Measurements from ENCODE around the gene GHRL.

GHRL gene

GRCh38 chr3:10322352-10322710, 29.6 kb upstream of the GHRL start:
- TF ChIP-seq CTCF (conservative IDR thresholded peaks at IDR 0.05; ENCODE audit: low read depth, low read length), result peak; percentile 42; the same call in 1 of the 2 replicates
- H3K4me3 ChIP-seq (IDR thresholded peaks at IDR 0.05; ENCODE audit: insufficient read depth, low read depth, low read length), result no peak overlapping the region
- no peak overlapping the region for H3K9ac ChIP-seq
- peaks cover 10% of the 10 kb centered on the region for H3K4me1 ChIP-seq (ENCODE audit: low read depth, poor library complexity, severe bottlenecking)
- no peaks in the 10 kb centered on the region for H4K20me1 ChIP-seq (ENCODE audit: insufficient read depth)
- H3K27me3 ChIP-seq (ENCODE audit: insufficient read depth, low read depth), result no peaks in the 10 kb centered on the region; the same call in 1 of the 2 replicates
- H3K36me3 ChIP-seq (ENCODE audit: insufficient read depth), result no peaks in the 10 kb centered on the region
- no peak overlapping the region for H3K27ac ChIP-seq
- no peak overlapping the region for H2AFZ ChIP-seq (ENCODE audit: low read depth)
- no peak overlapping the region for H3K4me2 ChIP-seq
- H3K79me2 ChIP-seq (ENCODE audit: insufficient read depth, low read depth), result peaks cover 15% of the 10 kb centered on the region; the same call in 1 of the 2 replicates

GRCh38 chr3:10321630-10322351, 29.0 kb upstream of the GHRL start:
- TF ChIP-seq CTCF (conservative IDR thresholded peaks at IDR 0.05; ENCODE audit: low read depth, low read length), result no peak
- Histone ChIP-seq H3K4me1 (ENCODE audit: low read depth, poor library complexity, severe bottlenecking) (peaks cover 10% of the 10 kb centered on the region), H3K79me2 (ENCODE audit: insufficient read depth, low read depth) (peaks cover 15% of the 10 kb centered on the region; the same call in 1 of the 2 replicates), H3K4me2 (no peak overlapping the region), H4K20me1 (ENCODE audit: insufficient read depth) (no peaks in the 10 kb centered on the region), H3K36me3 (ENCODE audit: insufficient read depth) (no peaks in the 10 kb centered on the region), H3K27me3 (ENCODE audit: insufficient read depth, low read depth) (no peaks in the 10 kb centered on the region), H2AFZ (ENCODE audit: low read depth) (peak overlapping the region; percentile 54; the same call in 1 of the 2 replicates), H3K27ac (no peak overlapping the region), H3K9ac (no peak overlapping the region), H3K4me3 (IDR thresholded peaks at IDR 0.05; ENCODE audit: insufficient read depth, low read depth, low read length) (no peak overlapping the region)

GRCh38 chr3:10320320-10320677, 27.6 kb upstream of the GHRL start:
- no peak overlapping the region; the same call in 1 of the 2 replicates for H2AFZ ChIP-seq (ENCODE audit: low read depth)
- no peak overlapping the region for H3K4me3 ChIP-seq (IDR thresholded peaks at IDR 0.05; ENCODE audit: insufficient read depth, low read depth, low read length)
- peaks cover 15% of the 10 kb centered on the region; the same call in 1 of the 2 replicates for H3K79me2 ChIP-seq (ENCODE audit: insufficient read depth, low read depth)

GRCh38 chr3:10319804-10320203, 27.1 kb upstream of the GHRL start:
- H3K79me2 ChIP-seq (ENCODE audit: insufficient read depth, low read depth), result peaks cover 15% of the 10 kb centered on the region; the same call in 1 of the 2 replicates
- H3K9ac ChIP-seq, result peak overlapping the region; percentile 66; the same call in 1 of the 2 replicates
- H3K4me1 ChIP-seq (ENCODE audit: low read depth, poor library complexity, severe bottlenecking), result peaks cover 10% of the 10 kb centered on the region
- TF ChIP-seq CTCF (conservative IDR thresholded peaks at IDR 0.05; ENCODE audit: low read depth, low read length), result no peak
- H4K20me1 ChIP-seq (ENCODE audit: insufficient read depth), result no peaks in the 10 kb centered on the region
- no peak overlapping the region for H3K4me3 ChIP-seq (IDR thresholded peaks at IDR 0.05; ENCODE audit: insufficient read depth, low read depth, low read length)
- H3K27ac ChIP-seq, result no peak overlapping the region; the same call in 1 of the 2 replicates
- peak overlapping the region; percentile 85 for H3K4me2 ChIP-seq
- no peak overlapping the region for H2AFZ ChIP-seq (ENCODE audit: low read depth)
- H3K36me3 ChIP-seq (ENCODE audit: insufficient read depth), result no peaks in the 10 kb centered on the region
- no peaks in the 10 kb centered on the region for H3K27me3 ChIP-seq (ENCODE audit: insufficient read depth, low read depth)

More at GRCh38 chr3:10320320-10320677, 27.6 kb upstream of the GHRL start:
- TF ChIP-seq CTCF (conservative IDR thresholded peaks at IDR 0.05; ENCODE audit: low read depth, low read length), result no peak
- H3K27ac ChIP-seq, result peak overlapping the region; percentile 7; the same call in 1 of the 2 replicates
- no peaks in the 10 kb centered on the region for H3K36me3 ChIP-seq (ENCODE audit: insufficient read depth)
- H3K27me3 ChIP-seq (ENCODE audit: insufficient read depth, low read depth), result no peaks in the 10 kb centered on the region
- no peaks in the 10 kb centered on the region for H4K20me1 ChIP-seq (ENCODE audit: insufficient read depth)
- peak overlapping the region; percentile 66; the same call in 1 of the 2 replicates for H3K9ac ChIP-seq
- peak overlapping the region; percentile 85 for H3K4me2 ChIP-seq
- H3K4me1 ChIP-seq (ENCODE audit: low read depth, poor library complexity, severe bottlenecking), result peaks cover 10% of the 10 kb centered on the region

All from KMS-11 (cell line).